K562 (cell line): Measurements from ENCODE around the gene FBXO46. TPM values are rescaled to one million over a fixed set of nuclear protein-coding genes. Genes with fewer than 3 reads are reported as not detected.
A peak's percentile ranks its signal among the peaks of the same experiment; 100 is the strongest.

Source experiments
- FOXK2 ChIP-seq, 2 experiments: fragments of 450-650 bp; IDR thresholded peaks in 1 of 2; conservative IDR thresholded peaks in 1 of 2; 2 replicates each; pipeline ENCODE4 v1.6.1; 2016; ENCODE audit warnings: low read depth in 2 of 2, mild to moderate bottlenecking in 1 of 2
- HLTF ChIP-seq: fragments of 450-650 bp; IDR thresholded peaks from 2 replicates; pipeline ENCODE4 v1.6.1; 2016
- JUND ChIP-seq, 2 experiments: IDR thresholded peaks; 2 replicates in 1 of 2; 3 replicates in 1 of 2; pipeline ENCODE4 v1.6.1; 2011; ENCODE audit warnings: borderline replicate concordance in 2 of 2, low read depth in 2 of 2, low read length in 2 of 2, improper control_type of control experiment in 1 of 2, missing biosample characterization in 1 of 2, missing genetic modification characterization in 1 of 2, missing genetic modification reagents in 1 of 2
- KAT8 ChIP-seq: fragments of 450-650 bp; IDR thresholded peaks from 2 replicates; pipeline ENCODE4 v1.6.1; 2016; ENCODE audit warnings: low read depth, mild to moderate bottlenecking
- NONO ChIP-seq, 2 experiments: fragments of 200-400 bp in 1 of 2; fragments of 450-650 bp in 1 of 2; formaldehyde crosslinking in 1 of 2; IDR thresholded peaks; 2 replicates each; pipeline ENCODE4 v1.6.1; 2017; ENCODE audit warnings: low read depth in 2 of 2, mild to moderate bottlenecking in 2 of 2, moderate library complexity in 2 of 2, low read length in 1 of 2
- PCBP1 ChIP-seq: fragments of 200-400 bp; formaldehyde crosslinking; IDR thresholded peaks from 2 replicates; pipeline ENCODE4 v1.6.1; 2018; ENCODE audit warnings: mild to moderate bottlenecking, low read depth, low read length; ENCODE audit not compliant: poor library complexity, severe bottlenecking
- POLR2H ChIP-seq: IDR thresholded peaks from 2 replicates; pipeline ENCODE4 v1.6.1; 2016; ENCODE audit warnings: missing genetic modification characterization, low read depth, mild to moderate bottlenecking, control low read depth, missing compliant biosample characterization, moderate library complexity
- RFX7 ChIP-seq: fragments of 250-450 bp; sonication (Bioruptor Pico); IDR thresholded peaks from 2 replicates; pipeline ENCODE4 v1.5.1; 2021; ENCODE audit warnings: mild to moderate bottlenecking
- RNF2 ChIP-seq: sonication (generic); IDR thresholded peaks from 2 replicates; pipeline ENCODE4 v1.6.1; 2016
- ZC3H11A ChIP-seq: IDR thresholded peaks from 2 replicates; pipeline ENCODE4 v1.6.1; 2012; ENCODE audit warnings: low read depth, low read length, improper control_type of control experiment
- ZKSCAN1 ChIP-seq: fragments of 150-350 bp; IDR thresholded peaks from 2 replicates; pipeline ENCODE4 v1.6.1; 2016; ENCODE audit warnings: low read depth, low read length
- polyA plus RNA-seq, 8 experiments: library from polyadenylated mRNA; depleted of rRNA in 4 of 8; stranded (reverse) in 5 of 8; unstranded in 3 of 8; fragments of >200 nt; fragmentation: Nextera tagmentation in 2 of 8; fragmentation: Illumina TruSeq in 1 of 8; extraction: Ambion mirVana in 2 of 8; extraction: Trizol in 1 of 8; gene quantifications; 2 replicates each; pipeline versions ENCODE4 v1.2.1 to v1.2.3, GENCODE V29; 2011 to 2014; ENCODE audit warnings: inconsistent platforms in 1 of 8, missing spikeins in 1 of 8
- total RNA-seq, 7 experiments: library from RNA; depleted of rRNA in 6 of 7; stranded (reverse); fragments of >200 nt in 6 of 7; fragmentation: Illumina TruSeq in 2 of 7; extraction: Trizol in 2 of 7; gene quantifications; 2 replicates each; pipeline versions ENCODE4 v1.2.1 to v1.2.3, GENCODE V29; 2011 to 2021; ENCODE audit warnings: low replicate concordance in 1 of 7
- TF ChIP-seq, protein P1 (sequence below): IDR thresholded peaks from 2 replicates; pipeline ENCODE4 v1.6.1; 2011; ENCODE audit warnings: borderline replicate concordance, low read depth, mild to moderate bottlenecking, moderate library complexity, low read length; ENCODE audit not compliant: insufficient read depth, poor library complexity, severe bottlenecking
- TF ChIP-seq, protein P2 (sequence below): fragments of 200-800 bp; sonication (Bioruptor generic); IDR thresholded peaks from 2 replicates; pipeline ENCODE4 v1.6.1; 2017; ENCODE audit warnings: missing genetic modification characterization, missing compliant biosample characterization
- TF ChIP-seq, protein P3 (sequence below): sonication (generic); formaldehyde crosslinking; IDR thresholded peaks from 2 replicates; pipeline ENCODE4 v1.8.0; 2022; ENCODE audit warnings: missing genetic modification reagents, mild to moderate bottlenecking, borderline replicate concordance
- TF ChIP-seq, protein P4 (sequence below): fragments of 200-800 bp; sonication (Bioruptor generic); IDR thresholded peaks from 2 replicates; pipeline ENCODE4 v1.6.1; 2017; ENCODE audit warnings: missing genetic modification characterization, missing compliant biosample characterization
- TF ChIP-seq, protein P5 (sequence below): sonication (generic); formaldehyde crosslinking; IDR thresholded peaks from 2 replicates; pipeline ENCODE4 v1.8.0; 2022; ENCODE audit warnings: missing genetic modification reagents, mild to moderate bottlenecking, moderate library complexity, borderline replicate concordance

FBXO46 gene
- total and polyA plus RNA-seq, 9 of the 15 experiments (the other 6 are each of a cell fraction or from before 2014, with no cell fraction given) = 1.5 to 36.1 (median 7.3) TPM

DNA sequence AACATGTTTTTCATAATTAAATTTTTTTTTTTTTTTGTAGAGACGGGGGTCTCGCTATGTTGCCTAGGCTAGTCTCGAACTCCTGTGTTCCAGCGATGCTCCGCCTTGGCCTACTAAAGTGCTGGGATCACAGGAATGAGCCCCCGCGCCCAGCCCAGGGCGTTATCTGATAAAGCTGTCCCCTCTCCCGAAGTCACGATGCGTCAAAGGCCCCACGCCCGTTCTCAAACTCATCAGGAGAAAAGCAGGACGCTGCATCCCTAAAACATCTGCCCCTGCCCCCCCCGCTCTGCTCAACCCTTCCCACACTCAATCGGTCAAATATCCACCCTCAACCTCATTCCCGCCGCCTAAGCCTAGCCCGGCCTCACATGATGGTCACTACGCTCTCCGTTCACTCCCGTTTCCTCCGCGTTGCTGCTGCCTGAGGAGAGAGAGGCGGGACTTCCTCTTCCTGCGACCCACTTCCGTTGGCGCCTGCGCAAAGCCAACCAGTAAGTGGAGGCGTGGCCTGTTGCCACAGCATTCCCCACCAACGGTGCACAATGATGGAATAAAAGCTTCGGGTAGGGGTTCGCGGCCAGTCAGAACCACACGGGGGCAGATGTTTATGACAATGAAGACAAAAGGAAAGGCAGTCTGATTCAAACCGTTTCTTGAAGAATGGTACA, 39.0 kb downstream of the FBXO46 start, which contains the start of gene SNRPD2 (continued):
- peak; percentile 21; the same call in 1 of the 2 replicates for TF ChIP-seq JUND (IDR thresholded peaks at IDR 0.05; ENCODE audit: borderline replicate concordance, low read depth, low read length)
- TF ChIP-seq JUND (tag; IDR thresholded peaks at IDR 0.05; ENCODE audit: borderline replicate concordance, low read depth, low read length) = peak; percentile 26; the same call in 1 of the 3 replicates
- 0 out of 2 replicates have a peak, but pooled peaks have one; percentile 9 for TF ChIP-seq ZKSCAN1
- no peak for TF ChIP-seq RNF2
- TF ChIP-seq ZC3H11A = no peak
- TF ChIP-seq KAT8 = no peak
- peak; percentile 17 for TF ChIP-seq PCBP1
- TF ChIP-seq, protein P1, sequence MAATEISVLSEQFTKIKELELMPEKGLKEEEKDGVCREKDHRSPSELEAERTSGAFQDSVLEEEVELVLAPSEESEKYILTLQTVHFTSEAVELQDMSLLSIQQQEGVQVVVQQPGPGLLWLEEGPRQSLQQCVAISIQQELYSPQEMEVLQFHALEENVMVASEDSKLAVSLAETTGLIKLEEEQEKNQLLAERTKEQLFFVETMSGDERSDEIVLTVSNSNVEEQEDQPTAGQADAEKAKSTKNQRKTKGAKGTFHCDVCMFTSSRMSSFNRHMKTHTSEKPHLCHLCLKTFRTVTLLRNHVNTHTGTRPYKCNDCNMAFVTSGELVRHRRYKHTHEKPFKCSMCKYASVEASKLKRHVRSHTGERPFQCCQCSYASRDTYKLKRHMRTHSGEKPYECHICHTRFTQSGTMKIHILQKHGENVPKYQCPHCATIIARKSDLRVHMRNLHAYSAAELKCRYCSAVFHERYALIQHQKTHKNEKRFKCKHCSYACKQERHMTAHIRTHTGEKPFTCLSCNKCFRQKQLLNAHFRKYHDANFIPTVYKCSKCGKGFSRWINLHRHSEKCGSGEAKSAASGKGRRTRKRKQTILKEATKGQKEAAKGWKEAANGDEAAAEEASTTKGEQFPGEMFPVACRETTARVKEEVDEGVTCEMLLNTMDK = peak; percentile 41
- TF ChIP-seq, protein P2, sequence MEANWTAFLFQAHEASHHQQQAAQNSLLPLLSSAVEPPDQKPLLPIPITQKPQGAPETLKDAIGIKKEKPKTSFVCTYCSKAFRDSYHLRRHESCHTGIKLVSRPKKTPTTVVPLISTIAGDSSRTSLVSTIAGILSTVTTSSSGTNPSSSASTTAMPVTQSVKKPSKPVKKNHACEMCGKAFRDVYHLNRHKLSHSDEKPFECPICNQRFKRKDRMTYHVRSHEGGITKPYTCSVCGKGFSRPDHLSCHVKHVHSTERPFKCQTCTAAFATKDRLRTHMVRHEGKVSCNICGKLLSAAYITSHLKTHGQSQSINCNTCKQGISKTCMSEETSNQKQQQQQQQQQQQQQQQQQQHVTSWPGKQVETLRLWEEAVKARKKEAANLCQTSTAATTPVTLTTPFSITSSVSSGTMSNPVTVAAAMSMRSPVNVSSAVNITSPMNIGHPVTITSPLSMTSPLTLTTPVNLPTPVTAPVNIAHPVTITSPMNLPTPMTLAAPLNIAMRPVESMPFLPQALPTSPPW (CRISPR knock-in tag) = peak; percentile 82
- TF ChIP-seq, protein P3, sequence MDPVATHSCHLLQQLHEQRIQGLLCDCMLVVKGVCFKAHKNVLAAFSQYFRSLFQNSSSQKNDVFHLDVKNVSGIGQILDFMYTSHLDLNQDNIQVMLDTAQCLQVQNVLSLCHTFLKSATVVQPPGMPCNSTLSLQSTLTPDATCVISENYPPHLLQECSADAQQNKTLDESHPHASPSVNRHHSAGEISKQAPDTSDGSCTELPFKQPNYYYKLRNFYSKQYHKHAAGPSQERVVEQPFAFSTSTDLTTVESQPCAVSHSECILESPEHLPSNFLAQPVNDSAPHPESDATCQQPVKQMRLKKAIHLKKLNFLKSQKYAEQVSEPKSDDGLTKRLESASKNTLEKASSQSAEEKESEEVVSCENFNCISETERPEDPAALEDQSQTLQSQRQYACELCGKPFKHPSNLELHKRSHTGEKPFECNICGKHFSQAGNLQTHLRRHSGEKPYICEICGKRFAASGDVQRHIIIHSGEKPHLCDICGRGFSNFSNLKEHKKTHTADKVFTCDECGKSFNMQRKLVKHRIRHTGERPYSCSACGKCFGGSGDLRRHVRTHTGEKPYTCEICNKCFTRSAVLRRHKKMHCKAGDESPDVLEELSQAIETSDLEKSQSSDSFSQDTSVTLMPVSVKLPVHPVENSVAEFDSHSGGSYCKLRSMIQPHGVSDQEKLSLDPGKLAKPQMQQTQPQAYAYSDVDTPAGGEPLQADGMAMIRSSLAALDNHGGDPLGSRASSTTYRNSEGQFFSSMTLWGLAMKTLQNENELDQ (CRISPR knock-in tag) = peak; percentile 54; the same call in 1 of the 2 replicates
- TF ChIP-seq RFX7 (CRISPR knock-in tag) = no peak
- TF ChIP-seq HLTF = peak; percentile 77; the same call in 1 of the 2 replicates
- TF ChIP-seq NONO (IDR thresholded peaks at IDR 0.05; ENCODE audit: low read depth in 2 of 2, low read length in 1 of 2) = no peak
- TF ChIP-seq, protein P4, sequence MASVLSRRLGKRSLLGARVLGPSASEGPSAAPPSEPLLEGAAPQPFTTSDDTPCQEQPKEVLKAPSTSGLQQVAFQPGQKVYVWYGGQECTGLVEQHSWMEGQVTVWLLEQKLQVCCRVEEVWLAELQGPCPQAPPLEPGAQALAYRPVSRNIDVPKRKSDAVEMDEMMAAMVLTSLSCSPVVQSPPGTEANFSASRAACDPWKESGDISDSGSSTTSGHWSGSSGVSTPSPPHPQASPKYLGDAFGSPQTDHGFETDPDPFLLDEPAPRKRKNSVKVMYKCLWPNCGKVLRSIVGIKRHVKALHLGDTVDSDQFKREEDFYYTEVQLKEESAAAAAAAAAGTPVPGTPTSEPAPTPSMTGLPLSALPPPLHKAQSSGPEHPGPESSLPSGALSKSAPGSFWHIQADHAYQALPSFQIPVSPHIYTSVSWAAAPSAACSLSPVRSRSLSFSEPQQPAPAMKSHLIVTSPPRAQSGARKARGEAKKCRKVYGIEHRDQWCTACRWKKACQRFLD (CRISPR knock-in tag) = peak; percentile 59
- TF ChIP-seq FOXK2 (conservative IDR thresholded peaks at IDR 0.05 in 1 of 2, IDR thresholded peaks at IDR 0.05 in 1 of 2; ENCODE audit: low read depth in 2 of 2) = peak; percentile 76 to 87
- TF ChIP-seq POLR2H (tag) = peak; percentile 87
- TF ChIP-seq, protein P5, sequence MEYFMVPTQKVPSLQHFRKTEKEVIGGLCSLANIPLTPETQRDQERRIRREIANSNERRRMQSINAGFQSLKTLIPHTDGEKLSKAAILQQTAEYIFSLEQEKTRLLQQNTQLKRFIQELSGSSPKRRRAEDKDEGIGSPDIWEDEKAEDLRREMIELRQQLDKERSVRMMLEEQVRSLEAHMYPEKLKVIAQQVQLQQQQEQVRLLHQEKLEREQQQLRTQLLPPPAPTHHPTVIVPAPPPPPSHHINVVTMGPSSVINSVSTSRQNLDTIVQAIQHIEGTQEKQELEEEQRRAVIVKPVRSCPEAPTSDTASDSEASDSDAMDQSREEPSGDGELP (CRISPR knock-in tag) = peak; percentile 43
